ENCODE measurements around the gene KIAA0753. TPM values are rescaled to one million over a fixed set of nuclear protein-coding genes. Genes with fewer than 3 reads are reported as not detected.

Gene KIAA0753
- total and polyA plus RNA-seq, 2 of the 13 experiments (the other 11 are each of a cell fraction or from before 2014, with no cell fraction given), result 5.2 to 9.1 TPM

GRCh38 chr17:6667516-6667915, 27.0 kb upstream of the KIAA0753 start:
- DNase-seq (ENCODE audit: low spot score) (no peak), FAIRE-seq (no peak), ATAC-seq (no peak)
- H3K4me2 ChIP-seq (ENCODE audit: low read depth, low read length), result no peak overlapping the region
- intact Hi-C loops (cut with micrococcal nuclease; ENCODE audit: unreplicated experiment) (loop anchor here (2.0 kb wide), 2 partner anchors 15 to 175 kb away; no protein-coding TSS in a partner anchor), in situ Hi-C loops (cut with HindIII; ENCODE audit: extremely low pct_ligation_motif_present, low pct_unique_long_range_greater_than_20kb) (loop anchor here (5.0 to 10.0 kb wide), 3 partner anchors 45 to 347 kb away; partner anchors contain the start of genes RNASEK, SLC13A5 and TEKT1)
- 96% methylated on average over 5 of the region's 6 CpGs for WGBS (ENCODE audit: low lambda C conversion rate)
- POLR2A ChIA-PET, result interaction anchor here (1.6 to 4.3 kb wide), 4 partner anchors 9 to 45 kb away, joined by 4 to 33 read pairs (median 22); partner anchors contain the start of gene SLC13A5
- BruUV-seq (replicated peaks), result no TSS peak
- H3K79me2 ChIP-seq (ENCODE audit: insufficient read depth, low read length), result no peaks in the 10 kb centered on the region
- peaks cover 51% of the 10 kb centered on the region for H3K4me1 ChIP-seq (ENCODE audit: insufficient read depth, low read length)
- no peak for TF ChIP-seq POLR2AphosphoS5 (IDR thresholded peaks at IDR 0.05; ENCODE audit: low read depth, low read length)
- TF ChIP-seq ATF1 (CRISPR knock-in tag; IDR thresholded peaks at IDR 0.05), result no peak
- no peak for TF ChIP-seq ZNF383 (CRISPR knock-in tag; IDR thresholded peaks at IDR 0.05; ENCODE audit: borderline replicate concordance)
- no peak for TF ChIP-seq HOXA3 (CRISPR knock-in tag; IDR thresholded peaks at IDR 0.05)
- TF ChIP-seq, protein P1, sequence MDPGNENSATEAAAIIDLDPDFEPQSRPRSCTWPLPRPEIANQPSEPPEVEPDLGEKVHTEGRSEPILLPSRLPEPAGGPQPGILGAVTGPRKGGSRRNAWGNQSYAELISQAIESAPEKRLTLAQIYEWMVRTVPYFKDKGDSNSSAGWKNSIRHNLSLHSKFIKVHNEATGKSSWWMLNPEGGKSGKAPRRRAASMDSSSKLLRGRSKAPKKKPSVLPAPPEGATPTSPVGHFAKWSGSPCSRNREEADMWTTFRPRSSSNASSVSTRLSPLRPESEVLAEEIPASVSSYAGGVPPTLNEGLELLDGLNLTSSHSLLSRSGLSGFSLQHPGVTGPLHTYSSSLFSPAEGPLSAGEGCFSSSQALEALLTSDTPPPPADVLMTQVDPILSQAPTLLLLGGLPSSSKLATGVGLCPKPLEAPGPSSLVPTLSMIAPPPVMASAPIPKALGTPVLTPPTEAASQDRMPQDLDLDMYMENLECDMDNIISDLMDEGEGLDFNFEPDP (CRISPR knock-in tag; conservative IDR thresholded peaks at IDR 0.05), result no peak
- no peak for TF ChIP-seq TCF7L2 (IDR thresholded peaks at IDR 0.05; ENCODE audit: low read depth, low read length)
- TF ChIP-seq HNRNPK (IDR thresholded peaks at IDR 0.05; ENCODE audit: low read depth, low read length, poor library complexity, severe bottlenecking), result no peak
- TF ChIP-seq RBM22 (optimal IDR thresholded peaks at IDR 0.05; ENCODE audit: low read length), result no peak
- TF ChIP-seq NFIC (IDR thresholded peaks at IDR 0.05; ENCODE audit: low read length), result no peak
- TF ChIP-seq, protein P2, sequence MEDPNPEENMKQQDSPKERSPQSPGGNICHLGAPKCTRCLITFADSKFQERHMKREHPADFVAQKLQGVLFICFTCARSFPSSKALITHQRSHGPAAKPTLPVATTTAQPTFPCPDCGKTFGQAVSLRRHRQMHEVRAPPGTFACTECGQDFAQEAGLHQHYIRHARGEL (CRISPR knock-in tag; IDR thresholded peaks at IDR 0.05), result no peak
- no peak overlapping the region for H3K4me3 ChIP-seq (replicated peaks in 1 of 3; ENCODE audit: insufficient read depth in 1 of 3, low read depth in 2 of 3, low read length in 3 of 3)
- no peaks in the 10 kb centered on the region for H3K27me3 ChIP-seq (ENCODE audit: control insufficient read depth in 1 of 2, insufficient read depth in 2 of 2, low read length in 2 of 2)
- no peaks in the 10 kb centered on the region for H3K36me3 ChIP-seq (replicated peaks in 1 of 2; ENCODE audit: control insufficient read depth in 1 of 2, insufficient read depth in 2 of 2, low read length in 2 of 2)
- H3K27ac ChIP-seq (ENCODE audit: extremely low read length, insufficient read depth, low read length), result no peak overlapping the region
- CTCF ChIA-PET (ENCODE audit: low intra/inter-chr PET ratio, low total read pairs), result interaction anchor here (0.5 kb wide), 1 partner anchor 243 kb away, joined by 3 read pairs; no protein-coding TSS in a partner anchor
- no peak overlapping the region for H3K9ac ChIP-seq (ENCODE audit: insufficient read depth, low read depth, low read length)
- no peak overlapping the region for H2AFZ ChIP-seq (ENCODE audit: low read length)
- no peaks in the 10 kb centered on the region for H3K9me3 ChIP-seq (ENCODE audit: low read length)
- no peaks in the 10 kb centered on the region for H4K20me1 ChIP-seq (ENCODE audit: insufficient read depth, low read length)
